ENCODE results near the gene OR10T2.
A peak's percentile ranks its signal among the peaks of the same experiment; 100 is the strongest.
"Not testable (repeated sequence)": the region's sequence is repeated elsewhere in the genome, so short reads cannot be mapped to it uniquely, and the experiment has no call there.

The OR10T2 gene

DNA sequence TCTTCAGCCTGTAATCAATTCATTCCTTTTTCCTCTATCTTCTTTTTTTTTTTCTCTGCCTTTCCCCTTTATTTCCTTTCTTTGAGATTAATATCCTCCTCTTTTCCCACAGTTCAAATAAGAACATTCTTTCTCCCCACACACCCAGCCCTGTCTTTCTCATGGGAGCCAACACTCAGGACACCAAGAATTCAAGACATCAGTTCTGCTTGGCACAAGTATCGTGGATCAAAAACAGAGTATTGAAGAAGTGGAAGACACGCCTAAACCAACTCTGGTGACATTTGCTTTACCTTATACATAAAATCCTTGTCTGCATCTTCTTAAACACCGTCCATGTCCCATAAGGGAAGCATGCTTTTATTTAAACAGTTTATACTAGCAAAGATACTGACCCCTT is 42.6 kb downstream of the OR10T2 start:
- no peak for DNase-seq (ENCODE audit: low spot score)

DNA sequence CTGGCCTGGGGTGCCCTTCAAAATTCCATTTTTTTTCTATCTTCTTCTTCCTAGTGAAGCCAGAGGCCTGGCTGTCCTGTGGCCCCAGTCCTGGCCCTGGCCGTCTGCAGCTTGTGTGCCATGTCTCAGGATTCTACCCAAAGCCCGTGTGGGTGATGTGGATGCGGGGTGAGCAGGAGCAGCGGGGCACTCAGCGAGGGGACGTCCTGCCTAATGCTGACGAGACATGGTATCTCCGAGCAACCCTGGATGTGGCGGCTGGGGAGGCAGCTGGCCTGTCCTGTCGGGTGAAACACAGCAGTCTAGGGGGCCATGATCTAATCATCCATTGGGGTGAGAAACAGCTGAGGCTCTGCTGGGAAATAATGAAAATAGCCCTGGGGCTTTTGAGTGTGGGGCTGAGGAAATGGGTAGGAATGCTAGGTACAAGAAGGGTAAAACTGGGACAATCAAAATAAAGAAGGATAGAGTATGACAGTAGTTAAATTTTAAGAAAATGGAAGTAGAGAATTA is 43.4 kb downstream of the OR10T2 start:
- no peak for DNase-seq (ENCODE audit: low spot score)

DNA sequence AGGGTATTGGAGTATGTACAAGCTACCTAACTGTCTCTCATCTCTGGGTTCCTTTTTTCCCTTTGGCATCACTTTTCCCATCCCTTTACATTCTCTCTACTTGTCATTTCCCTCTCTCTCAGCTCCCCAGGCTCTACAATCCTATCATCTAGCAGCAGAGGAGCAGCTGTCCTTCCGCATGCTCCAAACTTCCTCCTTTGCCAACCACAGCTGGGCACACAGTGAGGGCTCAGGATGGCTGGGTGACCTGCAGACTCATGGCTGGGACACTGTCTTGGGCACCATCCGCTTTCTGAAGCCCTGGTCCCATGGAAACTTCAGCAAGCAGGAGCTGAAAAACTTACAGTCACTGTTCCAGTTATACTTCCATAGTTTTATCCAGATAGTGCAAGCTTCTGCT is 45.0 kb downstream of the OR10T2 start:
- DNase-seq (ENCODE audit: low spot score): peak; percentile 24

DNA sequence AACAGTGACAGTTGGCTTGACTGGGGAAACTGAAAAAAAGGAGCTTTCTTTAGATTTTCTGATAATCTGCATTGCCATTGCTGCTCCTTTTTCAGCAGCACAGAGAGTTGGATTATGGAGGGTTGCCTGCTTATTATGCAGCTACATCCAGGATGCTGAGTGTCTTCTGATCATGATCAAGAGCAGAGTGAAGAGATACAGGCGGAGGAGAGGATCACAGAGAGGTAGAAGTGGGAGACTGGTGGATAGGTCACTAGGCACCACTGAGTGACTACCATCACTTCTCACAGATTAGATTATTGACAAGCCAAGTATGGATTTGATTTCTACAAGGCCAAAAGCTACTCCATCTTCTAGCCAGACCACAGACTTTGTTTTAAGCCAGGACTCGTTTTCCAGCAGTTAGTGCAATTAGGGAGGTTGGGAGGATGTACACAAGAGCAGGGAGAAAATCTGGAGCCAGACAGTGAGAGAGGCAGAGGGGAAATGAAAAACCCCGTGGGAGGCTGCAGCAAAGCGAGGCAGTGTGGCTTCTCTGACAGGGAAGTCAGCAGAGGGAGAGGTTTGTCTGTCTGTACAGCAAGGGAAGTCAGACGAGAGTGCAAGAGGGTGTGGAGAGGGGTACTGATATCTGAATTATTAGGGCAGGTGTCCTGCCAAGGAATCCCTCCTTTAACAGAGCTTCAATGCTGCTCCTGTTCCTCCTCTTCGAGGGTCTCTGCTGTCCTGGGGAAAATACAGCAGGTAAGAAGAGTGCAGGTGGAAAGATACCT is 45.8 kb downstream of the OR10T2 start, which contains the start of gene CD1E:
Gene CD1E (plus strand): TSS at position 592 of the 773 bp plus-strand sequence. CDS start 95 bp downstream, at position 687.
- DNase-seq (ENCODE audit: low spot score): peak; percentile 33

DNA sequence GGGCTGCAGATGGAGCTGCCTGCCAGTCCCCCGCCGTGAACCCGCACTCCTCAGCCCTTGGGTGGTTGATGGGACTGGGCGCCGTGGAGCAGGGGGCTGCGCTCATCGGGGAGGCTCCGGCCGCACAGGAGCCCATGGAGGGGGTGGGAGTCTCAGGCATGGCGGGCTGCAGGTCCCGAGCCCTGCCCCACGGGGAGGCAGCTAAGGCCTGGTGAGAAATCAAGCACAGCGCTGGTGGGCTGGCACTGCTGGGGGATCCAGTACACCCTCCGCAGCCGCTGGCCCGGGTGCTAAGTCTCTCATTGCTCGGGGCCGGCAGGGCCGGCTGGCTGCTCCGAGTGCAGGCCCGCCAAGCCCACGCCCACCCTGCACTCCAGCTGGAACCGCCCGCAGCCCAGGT is 50.3 kb downstream of the OR10T2 start:
- DNase-seq (ENCODE audit: low spot score): not testable (repeated sequence)
